HCT116 (cell line): ENCODE results near the gene STRIT1. TPM values are rescaled to one million over a fixed set of nuclear protein-coding genes. Genes with fewer than 3 reads are reported as not detected.

Experiments used
- ATAC-seq: fragments of 200-7000 bp; cut with Tn5 transposase; 2 replicates; pipeline ENCODE4 v1.9.1; 2020; ENCODE audit warnings: mild to moderate bottlenecking, moderate library complexity
- BruUV-seq: library from RNA; stranded (reverse); fragments of 400-500 nt; replicated peaks from 2 replicates; lab custom pipeline; 2021; lab: Mats Ljungman, UMichigan
- CTCF ChIA-PET: fragments of 300-600 bp; sonication (Branson Sonifier 250); formaldehyde crosslinking; loops from one replicate; lab custom pipeline; 2021; ENCODE audit warnings: antibody characterized with exemption; lab: Charles Lee
- POLR2A ChIA-PET: fragments of 300-600, 350-600 bp; sonication (Branson Sonifier 250); formaldehyde crosslinking; loops from one replicate; lab custom pipeline; 2021; ENCODE audit warnings: antibody characterized with exemption; lab: Charles Lee
- RAD21 ChIA-PET, 2 experiments: fragments of 300-600 bp; sonication (Branson Sonifier 250); formaldehyde crosslinking; loops; one replicate each; lab custom pipeline; 2023; ENCODE audit warnings: low total read pairs in 2 of 2; ENCODE audit not compliant: uncharacterized antibody in 2 of 2, unreplicated experiment in 2 of 2, low non-redundant PET in 1 of 2; lab: Charles Lee
- DNase-seq: peaks from one replicate; pipeline ENCODE4 v3.0.0-alpha.2; 2010; ENCODE audit warnings: low read depth, low spot score
- H2AFZ ChIP-seq: fragments of 200-600 bp; shearing (Covaris generic), sonication (generic); 2 replicates; pipeline ENCODE4 v1.6.1; 2017; ENCODE audit warnings: low read depth, mixed run types, mixed read lengths, antibody characterized with exemption, low read length; ENCODE audit not compliant: poor library complexity, severe bottlenecking
- H3K27ac ChIP-seq: 2 replicates; pipeline ENCODE4 v1.5.1; 2012; ENCODE audit warnings: low read depth, low read length
- H3K27me3 ChIP-seq: fragments of 200-600 bp; sonication (generic); 2 replicates; pipeline ENCODE4 v1.6.1; 2016; ENCODE audit warnings: mixed run types, low read length, mixed read lengths; ENCODE audit not compliant: insufficient read depth
- H3K36me3 ChIP-seq, 2 experiments: fragments of 200-500 bp in 1 of 2; fragments of 200-600 bp in 1 of 2; sonication (Bioruptor generic) in 1 of 2; sonication (generic) in 1 of 2; 2 replicates each; pipeline versions ENCODE4 v1.5.1 to v1.6.1; 2014 to 2016; ENCODE audit warnings: low read length in 2 of 2, inconsistent platforms in 1 of 2, mixed read lengths in 1 of 2, mixed run types in 1 of 2; ENCODE audit not compliant: insufficient read depth in 2 of 2, control insufficient read depth in 1 of 2
- H3K4me1 ChIP-seq, 2 experiments: fragments of 200-600 bp in 1 of 2; sonication (generic) in 1 of 2; 2 replicates each; pipeline versions ENCODE4 v1.5.1 to v1.6.1; 2012 to 2017; ENCODE audit warnings: low read length in 2 of 2, inconsistent platforms in 1 of 2, mild to moderate bottlenecking in 1 of 2, mixed read lengths in 1 of 2, mixed run types in 1 of 2, moderate library complexity in 1 of 2; ENCODE audit not compliant: insufficient read depth in 2 of 2, control insufficient read depth in 1 of 2
- H3K4me2 ChIP-seq: fragments of 200-600 bp; sonication (generic); 2 replicates; pipeline ENCODE4 v1.6.1; 2017; ENCODE audit warnings: mixed run types, low read length, mixed read lengths
- H3K4me3 ChIP-seq, 2 experiments: fragments of 200-600 bp in 1 of 2; sonication (generic) in 1 of 2; replicated peaks in 1 of 2; 2 replicates each; pipeline ENCODE4 v1.5.1; 2011 to 2016; ENCODE audit warnings: low read length in 2 of 2, control low read depth in 1 of 2, low read depth in 1 of 2, mild to moderate bottlenecking in 1 of 2, mixed read lengths in 1 of 2, mixed run types in 1 of 2
- H3K79me2 ChIP-seq: fragments of 200-600 bp; sonication (generic); 2 replicates; pipeline ENCODE4 v1.6.1; 2017; ENCODE audit warnings: mild to moderate bottlenecking, mixed run types, low read length, moderate library complexity, mixed read lengths; ENCODE audit not compliant: insufficient read depth
- H3K9ac ChIP-seq: fragments of 200-600 bp; sonication (generic); 2 replicates; pipeline ENCODE4 v1.6.1; 2016; ENCODE audit warnings: low read length, mixed read lengths
- H3K9me2 ChIP-seq: fragments of 200-600 bp; sonication (generic), shearing (Covaris generic); 2 replicates; pipeline ENCODE4 v1.6.1; 2017; ENCODE audit warnings: mixed run types, mild to moderate bottlenecking, moderate library complexity; ENCODE audit not compliant: insufficient read depth
- H3K9me3 ChIP-seq, 2 experiments: fragments of 200-500 bp in 1 of 2; fragments of 200-600 bp in 1 of 2; sonication (Bioruptor generic) in 1 of 2; sonication (generic) in 1 of 2; 2 replicates each; pipeline ENCODE4 v1.6.1; 2014 to 2017; ENCODE audit warnings: low read length in 2 of 2, mixed read lengths in 2 of 2, inconsistent platforms in 1 of 2, low read depth in 1 of 2, mild to moderate bottlenecking in 1 of 2, mixed run types in 1 of 2, moderate library complexity in 1 of 2; ENCODE audit not compliant: control insufficient read depth in 1 of 2, insufficient read depth in 1 of 2
- H4K20me1 ChIP-seq: fragments of 200-600 bp; sonication (generic), shearing (Covaris generic); 2 replicates; pipeline ENCODE4 v1.6.1; 2017; ENCODE audit warnings: mixed run types, mild to moderate bottlenecking, moderate library complexity; ENCODE audit not compliant: insufficient read depth
- CBX3 ChIP-seq: IDR thresholded peaks from 2 replicates; pipeline ENCODE4 v1.6.1; 2012; ENCODE audit warnings: low read depth
- CEBPB ChIP-seq: IDR thresholded peaks from 2 replicates; pipeline ENCODE4 v1.6.1; 2012; ENCODE audit warnings: low read depth
- EGR1 ChIP-seq: IDR thresholded peaks from 2 replicates; pipeline ENCODE4 v1.6.1; 2012; ENCODE audit warnings: low read depth
- ELF1 ChIP-seq: IDR thresholded peaks from 2 replicates; pipeline ENCODE4 v1.6.1; 2012; ENCODE audit warnings: low read depth, borderline replicate concordance
- EZH2 ChIP-seq: fragments of 200-600 bp; sonication (generic); IDR thresholded peaks from 2 replicates; pipeline ENCODE4 v1.6.1; 2017; ENCODE audit warnings: antibody characterized with exemption, mixed run types
- EZH2phosphoT487 ChIP-seq: fragments of 200-600 bp; IDR thresholded peaks from 2 replicates; pipeline ENCODE4 v1.6.1; 2018; ENCODE audit warnings: antibody characterized with exemption, borderline replicate concordance
- FOSL1 ChIP-seq: IDR thresholded peaks from 2 replicates; pipeline ENCODE4 v1.6.1; 2012; ENCODE audit warnings: low read depth
- JUND ChIP-seq: IDR thresholded peaks from 2 replicates; pipeline ENCODE4 v1.6.1; 2012
- POLR2A ChIP-seq: IDR thresholded peaks from 2 replicates; pipeline ENCODE4 v1.7.0; 2011; ENCODE audit warnings: borderline replicate concordance; ENCODE audit not compliant: insufficient read depth, insufficient read length; ENCODE audit errors: extremely low read depth
- POLR2AphosphoS5 ChIP-seq: IDR thresholded peaks from 2 replicates; pipeline ENCODE4 v1.6.1; 2011; ENCODE audit warnings: mild to moderate bottlenecking, low read depth, low read length, moderate library complexity
- RAD21 ChIP-seq: IDR thresholded peaks from 2 replicates; pipeline ENCODE4 v1.6.1; 2012; ENCODE audit warnings: low read depth, mild to moderate bottlenecking
- SIN3A ChIP-seq: IDR thresholded peaks from 2 replicates; pipeline ENCODE4 v1.6.1; 2012; ENCODE audit warnings: low read depth
- SP1 ChIP-seq: IDR thresholded peaks from 2 replicates; pipeline ENCODE4 v1.6.1; 2012; ENCODE audit warnings: low read depth
- SRF ChIP-seq: IDR thresholded peaks from 2 replicates; pipeline ENCODE4 v1.6.1; 2012; ENCODE audit warnings: low read depth
- TCF7L2 ChIP-seq: IDR thresholded peaks from 2 replicates; pipeline ENCODE4 v1.7.0; 2011; ENCODE audit warnings: borderline replicate concordance, inconsistent platforms; ENCODE audit not compliant: insufficient read depth, insufficient read length; ENCODE audit errors: extremely low read depth
- YY1 ChIP-seq: IDR thresholded peaks from 2 replicates; pipeline ENCODE4 v1.6.1; 2011; ENCODE audit warnings: low read length, low read depth, moderate library complexity, mild to moderate bottlenecking; ENCODE audit not compliant: insufficient replicate concordance; ENCODE audit errors: extremely low read depth
- intact Hi-C: fragments of 100-400 bp; cut with micrococcal nuclease; formaldehyde crosslinking; loops from 2 replicates; pipeline ENCODE4 v1.10.0; 2022
- total RNA-seq: library from RNA; stranded (reverse); gene quantifications from one replicate; pipeline ENCODE4 v1.2.1, GENCODE V29; 2021; ENCODE audit not compliant: unreplicated experiment
- TF ChIP-seq, protein P1 (sequence below): IDR thresholded peaks from 2 replicates; pipeline ENCODE4 v1.6.1; 2012; ENCODE audit warnings: low read depth

Gene STRIT1
- total RNA-seq, 1 experiment from 2014 or later = not detected

DNA sequence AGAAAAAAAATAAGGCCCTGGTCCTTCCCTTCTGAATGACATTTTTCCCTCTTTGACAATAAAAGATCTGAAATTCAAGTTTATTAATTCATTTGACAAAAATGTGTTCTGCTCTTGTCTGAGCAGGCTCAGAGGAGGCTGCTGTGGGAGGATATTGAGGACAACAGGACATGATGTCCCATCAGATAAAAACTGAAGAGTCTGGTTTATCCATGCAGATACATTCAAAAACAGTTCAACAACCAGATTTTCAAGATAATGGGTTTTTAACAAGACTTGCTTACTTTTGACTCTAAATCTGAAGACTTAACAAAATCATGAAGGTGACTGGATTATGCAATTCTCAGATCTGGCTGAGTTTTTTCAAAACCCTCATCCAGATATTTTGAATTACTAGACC is 36.9 kb upstream of the STRIT1 start:
- POLR2A ChIA-PET = no interaction called here
- Histone ChIP-seq H3K4me2 (no peak overlapping the region), H3K4me3 (no peak overlapping the region)
- no peak for TF ChIP-seq ELF1
- TF ChIP-seq FOSL1 = no peak
- no peak for TF ChIP-seq POLR2A
- no peak for TF ChIP-seq EGR1
- TF ChIP-seq TCF7L2 = no peak
- TF ChIP-seq SP1 = no peak
- no peak for TF ChIP-seq CBX3
- no peak for TF ChIP-seq SIN3A
- TF ChIP-seq CEBPB = no peak
- no peak for TF ChIP-seq POLR2AphosphoS5
- no peak for TF ChIP-seq EZH2
- no peak for TF ChIP-seq RAD21
- TF ChIP-seq, all 23 proteins: peak for 0
- no peak for ATAC-seq
- H3K27me3 ChIP-seq = no peaks in the 10 kb centered on the region
- no peaks in the 10 kb centered on the region for H3K9me2 ChIP-seq
- H3K36me3 ChIP-seq = no peaks in the 10 kb centered on the region
- no peaks in the 10 kb centered on the region for H3K79me2 ChIP-seq
- H3K9ac ChIP-seq = no peak overlapping the region
- no TSS peak for BruUV-seq
- H3K4me1 ChIP-seq = no peaks in the 10 kb centered on the region
- CTCF ChIA-PET = no interaction called here
- no peaks in the 10 kb centered on the region for H4K20me1 ChIP-seq
- RAD21 ChIA-PET = no interaction called here
- intact Hi-C loops = no loop called here
- no peak for DNase-seq
- no peak overlapping the region for H2AFZ ChIP-seq
- H3K27ac ChIP-seq = no peak overlapping the region
- H3K9me3 ChIP-seq = no peaks in the 10 kb centered on the region

DNA sequence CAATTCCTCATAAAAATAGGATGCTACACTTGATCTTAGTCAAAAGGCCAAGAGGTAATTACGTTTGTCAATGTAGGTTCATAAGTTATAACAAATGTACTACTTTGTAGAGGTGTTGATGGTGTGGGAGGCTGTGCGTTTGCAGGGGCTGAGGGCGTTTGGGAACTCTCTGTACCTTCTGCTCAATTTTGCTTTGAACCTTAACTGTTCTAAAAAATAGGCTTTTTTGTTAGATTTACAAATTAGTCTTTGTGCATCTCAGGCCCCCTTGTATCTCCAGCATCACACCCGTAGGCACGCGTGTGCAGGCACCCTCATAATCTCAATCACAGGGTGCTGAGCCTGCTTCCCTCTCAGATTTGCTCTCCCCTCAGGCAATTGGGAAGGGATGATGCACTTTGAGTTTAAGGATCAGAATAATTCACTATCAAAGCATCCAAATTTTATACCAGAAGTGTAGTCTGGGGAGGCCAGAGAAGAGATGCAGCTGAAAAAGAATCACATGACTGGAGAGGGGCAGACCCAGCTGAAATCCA is 36.1 kb upstream of the STRIT1 start:
- ChIA-PET RAD21 (no interaction called here), CTCF (no interaction called here), POLR2A (no interaction called here)
- ATAC-seq = no peak
- Histone ChIP-seq H3K27ac (no peak overlapping the region), H3K4me2 (no peak overlapping the region), H3K27me3 (no peaks in the 10 kb centered on the region), H4K20me1 (no peaks in the 10 kb centered on the region), H2AFZ (no peak overlapping the region), H3K36me3 (no peaks in the 10 kb centered on the region), H3K9me3 (no peaks in the 10 kb centered on the region), H3K9me2 (no peaks in the 10 kb centered on the region), H3K4me1 (no peaks in the 10 kb centered on the region), H3K9ac (no peak overlapping the region), H3K4me3 (no peak overlapping the region), H3K79me2 (no peaks in the 10 kb centered on the region)
- DNase-seq = no peak
- intact Hi-C loops = no loop called here
- BruUV-seq = no TSS peak
- no peak for TF ChIP-seq TCF7L2
- TF ChIP-seq CEBPB = no peak
- no peak for TF ChIP-seq EZH2phosphoT487
- no peak for TF ChIP-seq CBX3
- no peak for TF ChIP-seq SIN3A
- TF ChIP-seq SRF = no peak
- TF ChIP-seq, protein P1, sequence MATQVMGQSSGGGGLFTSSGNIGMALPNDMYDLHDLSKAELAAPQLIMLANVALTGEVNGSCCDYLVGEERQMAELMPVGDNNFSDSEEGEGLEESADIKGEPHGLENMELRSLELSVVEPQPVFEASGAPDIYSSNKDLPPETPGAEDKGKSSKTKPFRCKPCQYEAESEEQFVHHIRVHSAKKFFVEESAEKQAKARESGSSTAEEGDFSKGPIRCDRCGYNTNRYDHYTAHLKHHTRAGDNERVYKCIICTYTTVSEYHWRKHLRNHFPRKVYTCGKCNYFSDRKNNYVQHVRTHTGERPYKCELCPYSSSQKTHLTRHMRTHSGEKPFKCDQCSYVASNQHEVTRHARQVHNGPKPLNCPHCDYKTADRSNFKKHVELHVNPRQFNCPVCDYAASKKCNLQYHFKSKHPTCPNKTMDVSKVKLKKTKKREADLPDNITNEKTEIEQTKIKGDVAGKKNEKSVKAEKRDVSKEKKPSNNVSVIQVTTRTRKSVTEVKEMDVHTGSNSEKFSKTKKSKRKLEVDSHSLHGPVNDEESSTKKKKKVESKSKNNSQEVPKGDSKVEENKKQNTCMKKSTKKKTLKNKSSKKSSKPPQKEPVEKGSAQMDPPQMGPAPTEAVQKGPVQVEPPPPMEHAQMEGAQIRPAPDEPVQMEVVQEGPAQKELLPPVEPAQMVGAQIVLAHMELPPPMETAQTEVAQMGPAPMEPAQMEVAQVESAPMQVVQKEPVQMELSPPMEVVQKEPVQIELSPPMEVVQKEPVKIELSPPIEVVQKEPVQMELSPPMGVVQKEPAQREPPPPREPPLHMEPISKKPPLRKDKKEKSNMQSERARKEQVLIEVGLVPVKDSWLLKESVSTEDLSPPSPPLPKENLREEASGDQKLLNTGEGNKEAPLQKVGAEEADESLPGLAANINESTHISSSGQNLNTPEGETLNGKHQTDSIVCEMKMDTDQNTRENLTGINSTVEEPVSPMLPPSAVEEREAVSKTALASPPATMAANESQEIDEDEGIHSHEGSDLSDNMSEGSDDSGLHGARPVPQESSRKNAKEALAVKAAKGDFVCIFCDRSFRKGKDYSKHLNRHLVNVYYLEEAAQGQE = no peak
- no peak for TF ChIP-seq YY1
- TF ChIP-seq EZH2 = no peak
- TF ChIP-seq SP1 = no peak
- no peak for TF ChIP-seq POLR2AphosphoS5
- TF ChIP-seq JUND = no peak
